IMR-90 (cell line): ENCODE measurements around the gene MMAB. TPM values are rescaled to one million over a fixed set of nuclear protein-coding genes. Genes with fewer than 3 reads are reported as not detected.

Experiments
- ATAC-seq: fragments of 200-7000 bp; cut with Tn5 transposase; 2 replicates; pipeline ENCODE4 v1.9.1; 2020; ENCODE audit warnings: low read depth, mild to moderate bottlenecking, moderate library complexity
- BruUV-seq: library from RNA; stranded (reverse); fragments of 400-500 nt; replicated peaks from 2 replicates; lab custom pipeline; 2021; lab: Mats Ljungman, UMichigan
- CTCF ChIA-PET: fragments of 300-600 bp; formaldehyde crosslinking; extraction: SDS; loops from one replicate; lab custom pipeline; 2021; ENCODE audit warnings: antibody characterized with exemption; lab: Yijun Ruan, JAX
- POLR2A ChIA-PET: fragments of 300-600 bp; sonication (Branson Sonifier 250); formaldehyde crosslinking; loops from one replicate; lab custom pipeline; 2022; ENCODE audit warnings: antibody characterized with exemption; ENCODE audit not compliant: unreplicated experiment; lab: Charles Lee
- DNase-seq: peaks from one replicate; pipeline ENCODE4 v3.0.0; 2013
- H2AFZ ChIP-seq: replicated peaks from 2 replicates; pipeline ENCODE3; 2013; ENCODE audit warnings: low read length, mild to moderate bottlenecking; ENCODE audit not compliant: poor library complexity
- H2AK5ac ChIP-seq: 2 replicates; pipeline ENCODE4 v1.6.1; 2013; ENCODE audit warnings: low read depth, low read length, inconsistent platforms
- H2AK9ac ChIP-seq: replicated peaks from 2 replicates; pipeline ENCODE3; 2013; ENCODE audit warnings: mild to moderate bottlenecking, low read depth, low read length, moderate library complexity; ENCODE audit not compliant: poor library complexity
- H2BK120ac ChIP-seq: 2 replicates; pipeline ENCODE4 v1.6.1; 2013; ENCODE audit warnings: low read depth, low read length, inconsistent platforms
- H2BK15ac ChIP-seq: 3 replicates; pipeline ENCODE4 v1.6.1; 2013; ENCODE audit warnings: low read depth, low read length, inconsistent platforms
- H2BK20ac ChIP-seq: 2 replicates; pipeline ENCODE4 v1.6.1; 2013; ENCODE audit warnings: low read depth, mild to moderate bottlenecking, inconsistent platforms, low read length, moderate library complexity
- H2BK5ac ChIP-seq: 2 replicates; pipeline ENCODE4 v1.6.1; 2013; ENCODE audit warnings: mild to moderate bottlenecking, low read depth, low read length, inconsistent platforms; ENCODE audit not compliant: poor library complexity, severe bottlenecking
- H3K14ac ChIP-seq: replicated peaks from 2 replicates; pipeline ENCODE4 v1.6.1; 2013; ENCODE audit warnings: low read depth, low read length, inconsistent platforms
- H3K18ac ChIP-seq: 2 replicates; pipeline ENCODE4 v1.6.1; 2013; ENCODE audit warnings: low read depth, low read length, control low read depth
- H3K23ac ChIP-seq: 2 replicates; pipeline ENCODE4 v1.6.1; 2013; ENCODE audit warnings: low read depth, low read length, inconsistent platforms
- H3K27ac ChIP-seq: 2 replicates; pipeline ENCODE4 v1.5.1; 2013; ENCODE audit warnings: mild to moderate bottlenecking, control low read depth, low read length; ENCODE audit not compliant: insufficient read depth
- H3K27me3 ChIP-seq: 2 replicates; pipeline ENCODE4 v1.6.1; 2013; ENCODE audit warnings: low read length; ENCODE audit not compliant: control insufficient read depth, insufficient read depth
- H3K36me3 ChIP-seq: 2 replicates; pipeline ENCODE4 v1.6.1; 2013; ENCODE audit warnings: low read length, mixed read lengths; ENCODE audit not compliant: control insufficient read depth, insufficient read depth
- H3K4ac ChIP-seq: 2 replicates; pipeline ENCODE4 v1.6.1; 2013; ENCODE audit warnings: low read depth, low read length, inconsistent platforms
- H3K4me1 ChIP-seq: 2 replicates; pipeline ENCODE4 v1.6.1; 2013; ENCODE audit warnings: low read length, mixed read lengths; ENCODE audit not compliant: control insufficient read depth, insufficient read depth
- H3K4me2 ChIP-seq: 2 replicates; pipeline ENCODE4 v1.6.1; 2013; ENCODE audit warnings: low read depth, mild to moderate bottlenecking, control low read depth, low read length, moderate library complexity
- H3K4me3 ChIP-seq: 2 replicates; pipeline ENCODE4 v1.5.1; 2013; ENCODE audit warnings: low read depth, mild to moderate bottlenecking, control low read depth, low read length, moderate library complexity; ENCODE audit not compliant: insufficient read depth
- H3K56ac ChIP-seq: 2 replicates; pipeline ENCODE4 v1.6.1; 2013; ENCODE audit warnings: low read length, inconsistent platforms; ENCODE audit not compliant: insufficient read depth; ENCODE audit errors: extremely low read depth
- H3K79me1 ChIP-seq, 2 experiments: 2 replicates each; pipeline ENCODE4 v1.6.1; 2013; ENCODE audit warnings: low read length in 2 of 2, inconsistent platforms in 1 of 2, low read depth in 1 of 2
- H3K9ac ChIP-seq: 2 replicates; pipeline ENCODE4 v1.6.1; 2013; ENCODE audit warnings: low read depth, low read length, control low read depth
- H3K9me1 ChIP-seq: 2 replicates; pipeline ENCODE4 v1.6.1; 2013; ENCODE audit warnings: low read length, inconsistent platforms; ENCODE audit not compliant: insufficient read depth
- H3K9me3 ChIP-seq: 2 replicates; pipeline ENCODE4 v1.6.1; 2013; ENCODE audit warnings: low read length; ENCODE audit not compliant: control insufficient read depth, insufficient read depth
- H4K20me1 ChIP-seq: 2 replicates; pipeline ENCODE4 v1.6.1; 2013; ENCODE audit warnings: low read length, inconsistent platforms; ENCODE audit not compliant: insufficient read depth
- H4K5ac ChIP-seq: 2 replicates; pipeline ENCODE4 v1.6.1; 2013; ENCODE audit warnings: mild to moderate bottlenecking, low read depth, low read length, control low read depth
- H4K8ac ChIP-seq, 2 experiments: 2 replicates each; pipeline ENCODE4 v1.6.1; 2013; ENCODE audit warnings: low read depth in 2 of 2, low read length in 2 of 2, control low read depth in 1 of 2, inconsistent platforms in 1 of 2
- H4K91ac ChIP-seq: 2 replicates; pipeline ENCODE4 v1.6.1; 2013; ENCODE audit warnings: low read depth, low read length, inconsistent platforms; ENCODE audit not compliant: insufficient read depth
- ELK1 ChIP-seq: fragments of 150-350 bp; IDR thresholded peaks from 2 replicates; pipeline ENCODE4 v1.6.1; 2016; ENCODE audit warnings: low read depth, mild to moderate bottlenecking, low read length, moderate library complexity, borderline replicate concordance
- NFE2L2 ChIP-seq: fragments of 150-350 bp; IDR thresholded peaks from 2 replicates; pipeline ENCODE4 v1.6.1; 2016; ENCODE audit warnings: low read depth, mild to moderate bottlenecking, low read length
- RCOR1 ChIP-seq: IDR thresholded peaks from 2 replicates; pipeline ENCODE4 v1.6.1; 2012; ENCODE audit warnings: mild to moderate bottlenecking, low read length, improper control_type of control experiment; ENCODE audit not compliant: insufficient replicate concordance
- RFX5 ChIP-seq: IDR thresholded peaks from 2 replicates; pipeline ENCODE4 v1.8.0; 2012; ENCODE audit warnings: low read depth, mild to moderate bottlenecking, low read length, moderate library complexity
- SMC3 ChIP-seq: fragments of 150-350 bp; IDR thresholded peaks from 2 replicates; pipeline ENCODE4 v1.6.1; 2016; ENCODE audit warnings: low read depth, mild to moderate bottlenecking, antibody characterized with exemption, low read length, moderate library complexity
- WGBS, 2 experiments: methylation state at CpG; one replicate each; pipeline versions ENCODE4 v1.1.5 to v1.1.7; 2013; ENCODE audit warnings: missing lambda C conversion rate in 2 of 2; ENCODE audit not compliant: insufficient read length in 1 of 2; ENCODE audit errors: extremely low coverage in 2 of 2; 5-methylcytosine and 5-hydroxymethylcytosine counted together
- dilution Hi-C: fragments of 300-500 bp; cut with HindIII; formaldehyde crosslinking; loops from one replicate; pipeline ENCODE4 v1.14.3; 2018; ENCODE audit warnings: low sequenced_read_pairs; ENCODE audit not compliant: unreplicated experiment
- in situ Hi-C: fragments of 300-500 bp; cut with MboI; formaldehyde crosslinking; loops from 3 replicates; pipeline ENCODE4 v1.14.3; 2019; ENCODE audit warnings: low sequenced_read_pairs, inconsistent platforms, mixed read lengths
- intact Hi-C: fragments of 100-400 bp; cut with micrococcal nuclease; formaldehyde crosslinking; loops from 2 replicates; pipeline ENCODE4 v1.10.0; 2022
- polyA plus RNA-seq, 3 experiments: library from polyadenylated mRNA; depleted of rRNA; stranded (reverse); fragments of >200 nt; gene quantifications; 2 replicates each; pipeline ENCODE4 v1.2.3, GENCODE V29; 2012; ENCODE audit warnings: low replicate concordance in 1 of 3
- total RNA-seq: library from RNA; depleted of rRNA; stranded (reverse); fragments of >200 nt; gene quantifications from 2 replicates; pipeline ENCODE4 v1.2.3, GENCODE V29; 2012

The MMAB gene
- total and polyA plus RNA-seq, 2 of the 4 experiments (the other 2 are of a cell fraction) = 16.5 to 16.9 TPM

- no peak for TF ChIP-seq RCOR1
- TF ChIP-seq NFE2L2 = no peak
- no peak for TF ChIP-seq ELK1
- no peak for TF ChIP-seq SMC3
- no peak for TF ChIP-seq RFX5
- in situ Hi-C loops = loop anchor here (5.0 kb wide), 1 partner anchor 182 kb away; no protein-coding TSS in a partner anchor
- H3K4ac ChIP-seq = no peak overlapping the region
- H2AK9ac ChIP-seq = no peak overlapping the region
- H3K9ac ChIP-seq = no peak overlapping the region
- H4K20me1 ChIP-seq = no peaks in the 10 kb centered on the region
- ChIA-PET CTCF (no interaction called here), POLR2A (no interaction called here)
- no peak overlapping the region for H3K4me2 ChIP-seq
- no peaks in the 10 kb centered on the region for H3K4me1 ChIP-seq
- H2AK5ac ChIP-seq = no peak overlapping the region
- H2BK120ac ChIP-seq = no peak overlapping the region
- H3K27ac ChIP-seq = no peak overlapping the region
- no peak for ATAC-seq
- no peak overlapping the region for H4K91ac ChIP-seq
- dilution Hi-C loops = no loop called here
- H3K23ac ChIP-seq = no peak overlapping the region
- H4K5ac ChIP-seq = no peak overlapping the region
- BruUV-seq = no TSS peak
- H2BK5ac ChIP-seq = no peak overlapping the region
- no peak for DNase-seq
- H2BK20ac ChIP-seq = no peak overlapping the region
- H3K9me1 ChIP-seq = peaks cover 4% of the 10 kb centered on the region; the same call in 1 of the 2 replicates
- H3K56ac ChIP-seq = no peak overlapping the region
- 0% methylated on average over 1 of the region's 8 CpGs; no CpG with 5 or more reads in 1 of the 2 experiments for WGBS, 2 experiments
- no peak overlapping the region for H4K8ac ChIP-seq
- no peak overlapping the region for H3K4me3 ChIP-seq
- no peak overlapping the region for H3K14ac ChIP-seq
- no peaks in the 10 kb centered on the region for H3K27me3 ChIP-seq
- H3K36me3 ChIP-seq = no peaks in the 10 kb centered on the region
- no peaks in the 10 kb centered on the region for H3K79me1 ChIP-seq
- no peak overlapping the region for H3K18ac ChIP-seq
- H2BK15ac ChIP-seq = no peak overlapping the region
- intact Hi-C loops = no loop called here
- no peak overlapping the region for H2AFZ ChIP-seq
- H3K9me3 ChIP-seq = no peaks in the 10 kb centered on the region
These were observed 17.3 kb upstream of the MMAB start for GRCh38 chr12:109590566-109590965.
